Kidney (tissue), 14 donors: Measurements from ENCODE around the gene DUSP21. TPM values are rescaled to one million over a fixed set of nuclear protein-coding genes. Genes with fewer than 3 reads are reported as not detected.

ENCODE experiments used
- DNase-seq, 5 donors: peaks; one replicate each; pipeline ENCODE4 v3.0.0-alpha.2; 2013 to 2020
- FAIRE-seq: peaks from 2 replicates; lab custom pipeline; 2012; peaks lifted over from hg19 to GRCh38; lab: Jason Lieb, UNC
- H3K27ac ChIP-seq, 2 donors: one replicate each; pipeline ENCODE4 v1.7.0; 2013; ENCODE audit warnings: low read depth in 2 of 2, low read length in 2 of 2, inconsistent platforms in 1 of 2
- H3K27me3 ChIP-seq: one replicate; pipeline ENCODE4 v1.7.1; 2013; ENCODE audit warnings: low read length, inconsistent platforms; ENCODE audit not compliant: control insufficient read depth, insufficient read depth
- H3K36me3 ChIP-seq, 3 donors: one replicate each; pipeline versions ENCODE4 v1.7.0 to v1.7.1; 2013; ENCODE audit warnings: low read length in 3 of 3, control low read depth in 1 of 3, inconsistent platforms in 1 of 3; ENCODE audit not compliant: insufficient read depth in 3 of 3, control insufficient read depth in 2 of 3
- H3K4me1 ChIP-seq, 3 donors: one replicate each; pipeline versions ENCODE4 v1.7.0 to v1.7.1; 2013; ENCODE audit warnings: low read length in 3 of 3, inconsistent platforms in 1 of 3, low read depth in 1 of 3; ENCODE audit not compliant: control insufficient read depth in 2 of 3, insufficient read depth in 2 of 3
- H3K4me3 ChIP-seq, 3 donors: one replicate each; pipeline versions ENCODE4 v1.7.0 to v1.8.1; 2013; ENCODE audit warnings: low read length in 3 of 3, control low read depth in 1 of 3, inconsistent platforms in 1 of 3
- H3K9ac ChIP-seq, 3 donors: one replicate each; pipeline versions ENCODE4 v1.7.0 to v1.7.1; 2013; ENCODE audit warnings: low read length in 3 of 3, control low read depth in 1 of 3, inconsistent platforms in 1 of 3
- H3K9me3 ChIP-seq, 3 donors: one replicate each; pipeline versions ENCODE4 v1.7.0 to v1.7.1; 2013; ENCODE audit warnings: low read length in 3 of 3, control low read depth in 1 of 3, inconsistent platforms in 1 of 3; ENCODE audit not compliant: control insufficient read depth in 2 of 3, insufficient read depth in 1 of 3
- CTCF ChIP-seq: IDR thresholded peaks from 3 replicates; pipeline ENCODE4 v1.5.1; 2012; ENCODE audit warnings: mild to moderate bottlenecking, moderate library complexity, borderline replicate concordance; ENCODE audit not compliant: insufficient read depth; ENCODE audit errors: extremely low read depth
- intact Hi-C: fragments of 100-400 bp; cut with DNase I; formaldehyde crosslinking; loops from one replicate; pipeline ENCODE4 v1.11.1; 2022
- polyA plus RNA-seq: library from polyadenylated mRNA; stranded (reverse); fragments of 350-450 nt; fragmentation: Illumina TruSeq; extraction: RNeasy Lipid Tissue Mini Kit (QIAGEN cat#74804); gene quantifications from one replicate; pipeline ENCODE4 v1.2.3, GENCODE V29; 2014; ENCODE audit warnings: low read depth, low replicate concordance; ENCODE audit not compliant: insufficient read depth
- total RNA-seq: library from RNA; stranded (reverse); fragmentation: NEBNext Ultra II Directional; extraction: Animal tissue kit (Norgen Biotek cat#: 25700); gene quantifications from one replicate; pipeline ENCODE4 v1.2.1, GENCODE V29; 2021
- donor health status: control.
- donor health status: control.
- donor health status: control.
- donor health status: control.
- donor health status: control.
- donor health status: DM: yes; HTN: yes; CAD: no.
- donor health status: Normal renal cell carcinoma (clear cell type).

The DUSP21 gene
- total and polyA plus RNA-seq, 2 donors from 2014 or later = not detected

GRCh38 chrX:44871931-44872820 is 28.4 kb downstream of the DUSP21 start:
- peak overlapping the region; percentile 48 to 71 (median 52) for H3K9ac ChIP-seq
- H3K9me3 ChIP-seq = no peaks in the 10 kb centered on the region
- DNase-seq (peak in 3 of 5 donors; percentile 56 to 89 (median 64)), FAIRE-seq (no peak)
- H3K4me3 ChIP-seq = peak overlapping the region; percentile 60 to 76 (median 62)
- peaks cover 0 to 3% (median 0%) of the 10 kb centered on the region in 3 donors for H3K36me3 ChIP-seq
- TF ChIP-seq CTCF = no peak
- H3K27ac ChIP-seq = peak overlapping the region; percentile 76 to 91
- intact Hi-C loops = no loop called here
- H3K4me1 ChIP-seq = peaks cover 0 to 8% (median 2%) of the 10 kb centered on the region in 3 donors
- H3K27me3 ChIP-seq = no peaks in the 10 kb centered on the region

GRCh38 chrX:44872821-44873414 is 29.1 kb downstream of the DUSP21 start, which contains the start of gene KDM6A:
TSS of gene KDM6A (plus strand) at chrX:44873188. CDS start at chrX:44873552, 364 bp downstream.
- peak; percentile 98 to 100 (median 99) for DNase-seq
- H3K27ac ChIP-seq = peak within 1 kb of the TSS; percentile 89 to 93
- TF ChIP-seq CTCF = no peak
- H3K9ac ChIP-seq = peak within 1 kb of the TSS; percentile 77 to 94 (median 91)
- peak within 1 kb of the TSS; percentile 82 to 96 (median 92) for H3K4me3 ChIP-seq
- H3K4me1 ChIP-seq = peaks cover 0 to 11% (median 2%) of the 10 kb centered on the region in 3 donors
- peak; percentile 85 for FAIRE-seq
- H3K27me3 ChIP-seq = no peaks in the 10 kb centered on the region
- H3K9me3 ChIP-seq = no peaks in the 10 kb centered on the region
- peaks cover 0 to 3% (median 0%) of the 10 kb centered on the region in 3 donors for H3K36me3 ChIP-seq
- intact Hi-C loops = no loop called here

- Histone ChIP-seq H3K4me3 (peak overlapping the region; percentile 82 to 96 (median 92)), H3K4me1 (peaks cover 0 to 12% (median 2%) of the 10 kb centered on the region in 3 donors), H3K27ac (peak overlapping the region; percentile 89 to 93), H3K9me3 (no peaks in the 10 kb centered on the region), H3K9ac (peak overlapping the region; percentile 77 to 94 (median 91)), H3K36me3 (peaks cover 0 to 3% (median 0%) of the 10 kb centered on the region in 3 donors), H3K27me3 (no peaks in the 10 kb centered on the region)
- no peak for TF ChIP-seq CTCF
- DNase-seq = peak; percentile 45 to 90 (median 64)
- intact Hi-C loops = no loop called here
- no peak for FAIRE-seq
Observed at GRCh38 chrX:44873415-44874276, 29.8 kb downstream of the DUSP21 start.
